GM21447 (cell line): ENCODE data around the gene BMI1.
"Not testable (repeated sequence)": the region's sequence is repeated elsewhere in the genome, so short reads cannot be mapped to it uniquely, and the experiment has no call there.

Experiments
- ATAC-seq: cut with Tn5 transposase; IDR thresholded peaks from one replicate; pipeline ENCODE4 v1.9.1; 2021; ENCODE audit not compliant: unreplicated experiment

BMI1 gene

GRCh38 chr10:22338931-22339330 lies 18.0 kb downstream of the BMI1 start:
- ATAC-seq = no peak

- ATAC-seq = no peak
Measured at GRCh38 chr10:22339761-22340328, 18.9 kb downstream of the BMI1 start.

DNA sequence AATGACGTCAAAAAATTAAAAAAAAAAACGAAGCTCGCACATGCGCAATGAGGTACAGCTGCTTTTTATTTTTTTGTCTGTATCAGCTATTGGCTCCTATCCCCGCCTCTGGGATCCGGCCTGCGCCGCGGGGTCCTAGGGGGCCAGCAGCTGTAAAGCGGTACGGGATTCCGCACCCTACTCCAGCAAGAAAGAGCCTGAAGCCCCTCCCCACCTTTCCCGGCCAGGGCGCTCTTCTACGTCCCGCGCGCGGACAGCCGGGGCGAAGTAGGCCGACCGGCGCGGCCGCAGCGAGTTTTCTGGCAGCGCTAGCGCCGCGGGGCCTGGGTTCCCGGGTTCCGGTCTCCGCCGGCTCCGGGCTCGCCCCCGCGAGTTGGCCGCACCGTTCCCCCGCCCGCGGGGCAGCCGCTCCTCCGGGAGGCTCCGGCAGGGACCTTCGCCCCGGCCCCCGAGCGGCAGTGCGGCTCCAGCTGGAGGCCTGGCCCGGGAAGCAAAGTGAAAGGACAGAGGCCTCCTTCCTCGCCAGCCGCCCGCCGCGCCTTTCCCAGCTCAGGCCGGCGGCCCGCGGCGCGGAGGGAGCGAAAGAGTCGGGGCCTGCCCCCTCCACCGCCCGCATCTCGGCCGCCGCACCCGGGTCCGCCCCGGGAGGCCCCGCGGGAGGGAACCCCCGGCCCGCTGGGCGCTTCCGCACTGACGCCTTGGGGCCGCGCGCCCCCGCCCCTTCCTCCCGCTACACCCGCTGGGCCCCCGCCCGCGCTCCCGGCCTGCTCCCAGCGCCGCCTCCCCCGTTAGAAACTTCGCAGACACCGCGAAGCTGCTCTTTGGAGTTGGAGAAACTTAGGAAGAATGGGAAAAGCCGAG lies 19.7 kb downstream of the BMI1 start:
- ATAC-seq = peak; percentile 43

GRCh38 chr10:22341190-22341925 lies 20.5 kb downstream of the BMI1 start:
- peak; percentile 18 for ATAC-seq

DNA sequence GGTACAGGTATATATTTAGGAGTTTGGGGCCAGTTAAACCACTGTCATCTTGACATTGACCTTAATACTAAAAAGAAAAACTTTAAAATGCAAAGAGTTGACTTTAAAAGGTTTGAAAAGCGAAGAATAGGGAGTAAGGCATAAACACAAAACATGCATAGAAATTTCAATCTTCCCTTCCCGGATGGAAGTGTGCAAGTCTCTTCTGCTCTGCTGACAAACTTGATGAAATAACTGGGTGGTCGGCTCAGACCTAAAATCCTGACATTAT lies 21.0 kb downstream of the BMI1 start:
- no peak for ATAC-seq

GRCh38 chr10:22342421-22342820 lies 21.5 kb downstream of the BMI1 start:
- ATAC-seq = no peak

- ATAC-seq = no peak
Measured at GRCh38 chr10:22343731-22344130, 22.8 kb downstream of the BMI1 start.

DNA sequence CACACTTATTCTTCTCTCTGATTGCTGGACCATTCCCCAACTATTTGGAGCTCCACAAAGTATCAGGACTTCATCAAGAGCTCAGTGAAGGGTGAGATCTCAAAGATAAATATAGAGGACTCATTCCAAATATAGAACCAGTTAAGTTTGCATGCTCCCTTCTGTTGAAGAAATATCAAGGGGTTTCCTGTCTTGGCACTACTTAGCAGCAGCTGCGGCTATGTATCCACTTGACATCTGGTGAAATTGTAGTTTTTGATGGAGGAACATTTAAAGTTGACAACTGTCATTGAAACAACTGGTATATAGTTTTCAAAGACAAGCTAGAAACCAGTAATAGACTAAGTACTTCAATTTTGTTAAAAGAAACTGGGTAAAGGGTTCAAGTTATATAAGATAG lies 23.4 kb downstream of the BMI1 start:
- ATAC-seq = no peak

- ATAC-seq = no peak
Measured at GRCh38 chr10:22344781-22345300, 23.9 kb downstream of the BMI1 start.

DNA sequence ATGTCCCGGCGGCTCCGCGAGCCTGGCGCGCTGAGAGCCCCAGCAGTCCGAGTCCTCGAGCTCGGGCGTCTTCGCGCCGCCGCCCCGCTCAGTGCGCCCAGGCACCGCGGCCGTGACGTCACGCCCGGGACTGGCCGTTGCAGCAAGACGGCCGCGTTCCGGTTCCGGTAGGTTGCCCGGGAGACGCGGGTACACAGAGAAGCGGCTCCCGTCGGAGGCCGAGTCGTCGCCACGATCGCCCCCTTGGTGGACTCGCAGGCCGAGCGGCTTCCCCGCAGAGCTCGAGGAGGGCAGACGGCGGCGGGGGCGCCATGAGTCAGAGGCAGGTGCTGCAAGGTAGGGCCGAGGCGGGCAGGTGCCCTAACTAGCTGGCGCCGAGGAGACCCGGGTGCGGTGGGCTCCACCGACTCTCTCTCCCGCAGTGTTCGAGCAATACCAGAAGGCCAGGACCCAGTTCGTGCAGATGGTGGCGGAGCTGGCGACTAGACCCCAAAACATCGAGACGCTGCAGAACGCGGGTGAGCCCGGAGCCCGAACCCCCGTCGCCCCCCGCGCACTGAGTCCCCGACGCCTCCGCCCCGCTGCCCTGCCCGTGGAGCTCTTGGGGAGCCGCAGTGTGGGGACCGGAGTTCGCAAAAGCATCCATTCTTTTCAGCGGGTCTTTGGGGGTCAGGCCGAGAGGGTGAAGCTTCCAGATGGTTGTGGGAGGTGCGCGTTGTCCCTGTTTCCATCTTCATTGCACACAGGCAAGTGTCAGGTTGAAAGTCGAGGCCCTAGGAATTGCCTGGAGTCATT lies 24.6 kb downstream of the BMI1 start, which contains the start of gene SPAG6:
SPAG6 (plus strand) TSS at position 196 of the 795 bp plus-strand sequence; CDS start at position 312, 116 bp downstream.
- ATAC-seq = no peak

DNA sequence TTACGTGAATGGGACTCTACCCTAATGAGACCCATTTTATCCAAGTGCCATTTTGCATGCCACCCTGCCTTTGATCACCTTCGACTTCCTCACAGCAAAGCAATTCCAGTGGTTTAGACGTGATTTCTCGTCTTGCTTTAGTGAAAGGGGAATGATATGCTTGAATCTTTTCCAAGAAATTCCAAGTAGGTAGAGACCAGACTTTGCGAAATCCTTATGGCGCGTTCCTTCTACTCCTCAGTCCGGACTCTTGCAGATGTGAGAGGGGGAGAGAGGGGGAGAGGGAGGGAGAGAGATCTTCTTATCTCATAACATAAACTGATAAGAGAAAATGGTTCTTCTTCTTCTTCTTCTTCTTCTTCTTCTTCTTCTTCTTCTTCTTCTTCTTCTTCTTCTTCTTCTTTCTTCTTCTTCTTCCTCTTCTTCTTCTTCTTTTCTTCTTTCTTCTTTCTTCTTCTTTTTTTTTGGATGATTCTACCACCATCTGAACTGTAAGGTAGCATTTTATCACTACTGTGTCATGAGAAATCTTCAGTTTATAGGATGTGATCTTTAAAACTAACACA lies 25.3 kb downstream of the BMI1 start:
- no peak for ATAC-seq

DNA sequence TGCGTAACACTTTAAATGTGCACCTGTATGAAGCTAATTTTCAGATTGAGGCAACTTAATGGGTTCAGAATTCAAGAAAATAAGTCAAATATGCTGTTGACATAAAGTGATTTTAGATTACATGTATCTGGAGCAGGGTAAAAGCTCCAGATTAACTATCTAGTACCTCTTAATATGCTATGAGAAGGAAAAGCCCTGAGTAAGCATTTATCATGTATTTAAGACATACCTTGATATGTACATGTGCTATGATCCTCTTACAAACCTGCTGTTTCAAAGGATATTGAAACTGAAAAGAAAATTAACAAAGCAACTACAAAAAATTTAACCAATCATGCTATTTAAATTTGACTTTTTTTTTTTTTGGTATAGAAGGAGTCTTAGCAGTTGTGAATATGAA lies 28.9 kb downstream of the BMI1 start:
- ATAC-seq = no peak

- ATAC-seq = no peak
Measured at GRCh38 chr10:22351131-22351703, 30.3 kb downstream of the BMI1 start.

GRCh38 chr10:22356324-22356873 lies 35.5 kb downstream of the BMI1 start:
- ATAC-seq = no peak

DNA sequence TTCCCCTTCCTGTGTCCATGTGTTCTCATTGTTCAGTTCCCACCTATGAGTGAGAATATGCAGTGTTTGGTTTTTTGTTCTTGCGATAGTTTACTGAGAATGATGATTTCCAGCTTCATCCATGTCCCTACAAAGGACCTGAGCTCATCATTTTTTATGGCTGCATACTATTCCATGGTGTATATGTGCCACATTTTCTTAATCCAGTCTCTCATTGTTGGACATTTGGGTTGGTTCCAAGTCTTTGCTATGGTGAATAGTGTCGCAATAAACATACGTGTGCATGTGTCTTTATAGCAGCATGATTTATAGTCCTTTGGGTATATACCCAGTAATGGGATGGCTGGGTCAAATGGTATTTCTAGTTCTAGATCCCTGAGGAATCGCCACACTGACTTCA lies 36.9 kb downstream of the BMI1 start:
- not testable (repeated sequence) for ATAC-seq

DNA sequence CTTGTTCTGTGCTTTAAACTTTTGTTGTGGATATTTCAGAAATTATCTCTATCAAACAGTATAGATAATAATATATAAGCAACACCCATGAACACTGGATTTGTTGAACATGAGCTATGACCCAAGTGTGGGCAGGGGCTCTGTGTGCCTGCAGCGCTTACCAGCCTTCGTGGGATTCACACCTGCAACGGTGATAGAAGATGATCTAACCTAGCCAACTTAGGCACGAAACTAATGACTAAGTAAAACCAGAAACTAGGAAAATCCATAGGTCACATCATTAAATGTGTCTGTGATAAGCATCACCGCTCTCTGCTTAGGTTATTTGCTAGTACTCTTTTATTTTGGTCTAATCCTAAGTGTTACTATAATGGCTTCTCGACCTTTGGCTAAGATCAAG lies 42.4 kb downstream of the BMI1 start:
- ATAC-seq = no peak

GRCh38 chr10:22364407-22365140 lies 43.7 kb downstream of the BMI1 start:
- ATAC-seq = no peak

DNA sequence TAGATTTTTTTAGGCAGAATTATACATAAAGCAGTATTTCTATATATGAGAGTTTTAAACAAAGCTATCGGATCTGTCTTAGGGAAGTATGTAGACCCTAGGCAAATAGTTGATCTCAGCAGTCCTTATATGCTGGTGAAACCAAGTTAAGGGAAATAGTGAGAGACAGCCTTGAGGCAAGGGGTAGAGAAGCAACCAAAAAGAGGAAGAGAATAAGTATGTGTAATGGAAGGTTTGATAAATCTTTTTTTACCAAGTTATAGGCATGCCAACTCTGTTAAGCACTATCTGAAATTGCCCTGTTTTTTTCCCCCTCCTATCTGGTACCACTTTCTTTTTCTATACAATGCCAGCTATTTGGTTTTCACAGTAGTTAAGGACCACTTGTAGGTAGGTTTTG lies 44.3 kb downstream of the BMI1 start:
- no peak for ATAC-seq

- no peak for ATAC-seq
Measured at GRCh38 chr10:22365644-22366434, 44.9 kb downstream of the BMI1 start.
